Subcutaneous abdominal adipose tissue (tissue), 5 donors: ENCODE results near the gene RASGRF2.

ENCODE experiments used
- H3K27ac ChIP-seq: one replicate; pipeline ENCODE4 v1.7.0; 2013; ENCODE audit warnings: low read depth, mild to moderate bottlenecking, inconsistent platforms, low read length, moderate library complexity
- H3K27me3 ChIP-seq, 5 donors: one replicate each; pipeline ENCODE4 v1.7.0; 2013; ENCODE audit warnings: low read length in 5 of 5, inconsistent platforms in 1 of 5; ENCODE audit not compliant: control insufficient read depth in 5 of 5, insufficient read depth in 4 of 5
- H3K36me3 ChIP-seq, 5 donors: one replicate each; pipeline ENCODE4 v1.7.0; 2013; ENCODE audit warnings: low read length in 5 of 5; ENCODE audit not compliant: control insufficient read depth in 5 of 5, insufficient read depth in 5 of 5
- H3K4me1 ChIP-seq, 5 donors: one replicate each; pipeline ENCODE4 v1.7.0; 2013; ENCODE audit warnings: low read length in 5 of 5, mild to moderate bottlenecking in 3 of 5, moderate library complexity in 1 of 5; ENCODE audit not compliant: control insufficient read depth in 5 of 5, insufficient read depth in 5 of 5
- H3K4me3 ChIP-seq, 5 donors: one replicate each; pipeline ENCODE4 v1.7.0; 2013; ENCODE audit warnings: low read length in 5 of 5, low read depth in 1 of 5
- H3K9ac ChIP-seq, 5 donors: one replicate each; pipeline ENCODE4 v1.7.0; 2013; ENCODE audit warnings: low read length in 5 of 5, mild to moderate bottlenecking in 4 of 5, moderate library complexity in 3 of 5
- H3K9me3 ChIP-seq, 5 donors: one replicate each; pipeline ENCODE4 v1.7.0; 2013; ENCODE audit warnings: low read length in 5 of 5; ENCODE audit not compliant: control insufficient read depth in 5 of 5
- donor health status: healthy.
- donor health status: healthy.
- donor health status: healthy.
- donor health status: healthy.
- donor health status: healthy.

RASGRF2 gene

GRCh38 chr5:81078930-81079329, 118.8 kb downstream of the RASGRF2 start:
- Histone ChIP-seq H3K27ac (no peak overlapping the region), H3K9ac (no peak overlapping the region), H3K4me1 (no peaks in the 10 kb centered on the region)

GRCh38 chr5:81080809-81081460, 120.8 kb downstream of the RASGRF2 start:
- Histone ChIP-seq H3K9ac (no peak overlapping the region), H3K4me1 (no peaks in the 10 kb centered on the region), H3K4me3 (no peak overlapping the region), H3K36me3 (peaks cover 9 to 20% (median 14%) of the 10 kb centered on the region in 5 donors), H3K27ac (no peak overlapping the region), H3K9me3 (peaks cover 2 to 9% (median 8%) of the 10 kb centered on the region in 5 donors), H3K27me3 (no peaks in the 10 kb centered on the region)

More at GRCh38 chr5:81078930-81079329, 118.8 kb downstream of the RASGRF2 start:
- no peaks in the 10 kb centered on the region for H3K27me3 ChIP-seq
- H3K4me3 ChIP-seq, result no peak overlapping the region
- H3K36me3 ChIP-seq, result peaks cover 9 to 16% (median 15%) of the 10 kb centered on the region in 5 donors
- peaks cover 2 to 9% (median 8%) of the 10 kb centered on the region in 5 donors for H3K9me3 ChIP-seq

- Histone ChIP-seq H3K4me1 (no peaks in the 10 kb centered on the region), H3K9me3 (peaks cover 2 to 9% (median 8%) of the 10 kb centered on the region in 5 donors), H3K27ac (no peak overlapping the region), H3K4me3 (no peak overlapping the region), H3K36me3 (peaks cover 9 to 24% (median 14%) of the 10 kb centered on the region in 5 donors), H3K27me3 (no peaks in the 10 kb centered on the region), H3K9ac (no peak overlapping the region)
Observed at GRCh38 chr5:81081461-81081835, 121.3 kb downstream of the RASGRF2 start.

- no peaks in the 10 kb centered on the region for H3K9me3 ChIP-seq
- no peaks in the 10 kb centered on the region for H3K27me3 ChIP-seq
- no peak overlapping the region for H3K27ac ChIP-seq
- no peak overlapping the region for H3K4me3 ChIP-seq
- H3K4me1 ChIP-seq, result no peaks in the 10 kb centered on the region
- H3K9ac ChIP-seq, result no peak overlapping the region
- peaks cover 0 to 26% (median 13%) of the 10 kb centered on the region in 5 donors for H3K36me3 ChIP-seq
Observed at GRCh38 chr5:81086881-81087281, 126.7 kb downstream of the RASGRF2 start.

GRCh38 chr5:81091199-81091598, 131.0 kb downstream of the RASGRF2 start:
- Histone ChIP-seq H3K9ac (no peak overlapping the region), H3K9me3 (no peaks in the 10 kb centered on the region), H3K27me3 (no peaks in the 10 kb centered on the region), H3K4me3 (no peak overlapping the region), H3K36me3 (peaks cover 4 to 23% (median 15%) of the 10 kb centered on the region in 5 donors), H3K27ac (no peak overlapping the region), H3K4me1 (no peaks in the 10 kb centered on the region)

- no peak overlapping the region for H3K4me3 ChIP-seq
- no peak overlapping the region for H3K9ac ChIP-seq
- no peaks in the 10 kb centered on the region for H3K9me3 ChIP-seq
- no peaks in the 10 kb centered on the region for H3K27me3 ChIP-seq
- H3K27ac ChIP-seq, result no peak overlapping the region
- H3K36me3 ChIP-seq, result peaks cover 2 to 4% (median 3%) of the 10 kb centered on the region in 5 donors
- H3K4me1 ChIP-seq, result no peaks in the 10 kb centered on the region
Observed at GRCh38 chr5:81093536-81094196, 133.5 kb downstream of the RASGRF2 start.

- H3K9ac ChIP-seq, result no peak overlapping the region
- no peak overlapping the region for H3K4me3 ChIP-seq
- no peaks in the 10 kb centered on the region for H3K4me1 ChIP-seq
- H3K9me3 ChIP-seq, result no peaks in the 10 kb centered on the region
- no peaks in the 10 kb centered on the region for H3K27me3 ChIP-seq
- H3K27ac ChIP-seq, result no peak overlapping the region
- peaks cover 2 to 4% (median 3%) of the 10 kb centered on the region in 5 donors for H3K36me3 ChIP-seq
Observed at GRCh38 chr5:81095835-81096234, 135.7 kb downstream of the RASGRF2 start.

GRCh38 chr5:81097713-81098112, 137.6 kb downstream of the RASGRF2 start:
- no peak overlapping the region for H3K4me3 ChIP-seq
- no peak overlapping the region for H3K9ac ChIP-seq
- H3K27me3 ChIP-seq, result no peaks in the 10 kb centered on the region
- peaks cover 2 to 4% (median 3%) of the 10 kb centered on the region in 5 donors for H3K36me3 ChIP-seq
- no peaks in the 10 kb centered on the region for H3K9me3 ChIP-seq
- no peak overlapping the region for H3K27ac ChIP-seq
- H3K4me1 ChIP-seq, result peaks cover 0 to 5% (median 0%) of the 10 kb centered on the region in 5 donors

- Histone ChIP-seq H3K4me3 (no peak overlapping the region), H3K27ac (no peak overlapping the region), H3K9ac (no peak overlapping the region), H3K36me3 (no peaks in the 10 kb centered on the region), H3K4me1 (peaks cover 0 to 7% (median 0%) of the 10 kb centered on the region in 5 donors), H3K27me3 (no peaks in the 10 kb centered on the region), H3K9me3 (peaks cover 0 to 3% (median 0%) of the 10 kb centered on the region in 5 donors)
Observed at GRCh38 chr5:81105261-81105877, 145.2 kb downstream of the RASGRF2 start.

- Histone ChIP-seq H3K36me3 (peaks cover 0 to 18% (median 4%) of the 10 kb centered on the region in 5 donors), H3K27ac (no peak overlapping the region), H3K9ac (no peak overlapping the region)
Observed at GRCh38 chr5:81115261-81115660, 155.1 kb downstream of the RASGRF2 start.

More at GRCh38 chr5:81115261-81115660, 155.1 kb downstream of the RASGRF2 start:
- Histone ChIP-seq H3K4me1 (peaks cover 0 to 17% (median 16%) of the 10 kb centered on the region in 5 donors), H3K9me3 (no peaks in the 10 kb centered on the region), H3K27me3 (no peaks in the 10 kb centered on the region), H3K4me3 (no peak overlapping the region)
